IMR-90 (cell line): Measurements from ENCODE around the gene WASHC3. TPM values are rescaled to one million over a fixed set of nuclear protein-coding genes. Genes with fewer than 3 reads are reported as not detected.

Experiments used
- ATAC-seq: fragments of 200-7000 bp; cut with Tn5 transposase; 2 replicates; pipeline ENCODE4 v1.9.1; 2020; ENCODE audit warnings: low read depth, mild to moderate bottlenecking, moderate library complexity
- BruUV-seq: library from RNA; stranded (reverse); fragments of 400-500 nt; replicated peaks from 2 replicates; lab custom pipeline; 2021; lab: Mats Ljungman, UMichigan
- CTCF ChIA-PET: fragments of 300-600 bp; formaldehyde crosslinking; extraction: SDS; loops from one replicate; lab custom pipeline; 2021; ENCODE audit warnings: antibody characterized with exemption; lab: Yijun Ruan, JAX
- POLR2A ChIA-PET: fragments of 300-600 bp; sonication (Branson Sonifier 250); formaldehyde crosslinking; loops from one replicate; lab custom pipeline; 2022; ENCODE audit warnings: antibody characterized with exemption; ENCODE audit not compliant: unreplicated experiment; lab: Charles Lee
- DNase-seq: peaks from one replicate; pipeline ENCODE4 v3.0.0; 2013
- H2AFZ ChIP-seq: replicated peaks from 2 replicates; pipeline ENCODE3; 2013; ENCODE audit warnings: low read length, mild to moderate bottlenecking; ENCODE audit not compliant: poor library complexity
- H2AK5ac ChIP-seq: 2 replicates; pipeline ENCODE4 v1.6.1; 2013; ENCODE audit warnings: low read depth, low read length, inconsistent platforms
- H2AK9ac ChIP-seq: replicated peaks from 2 replicates; pipeline ENCODE3; 2013; ENCODE audit warnings: mild to moderate bottlenecking, low read depth, low read length, moderate library complexity; ENCODE audit not compliant: poor library complexity
- H2BK120ac ChIP-seq: 2 replicates; pipeline ENCODE4 v1.6.1; 2013; ENCODE audit warnings: low read depth, low read length, inconsistent platforms
- H2BK15ac ChIP-seq: 3 replicates; pipeline ENCODE4 v1.6.1; 2013; ENCODE audit warnings: low read depth, low read length, inconsistent platforms
- H2BK20ac ChIP-seq: 2 replicates; pipeline ENCODE4 v1.6.1; 2013; ENCODE audit warnings: low read depth, mild to moderate bottlenecking, inconsistent platforms, low read length, moderate library complexity
- H2BK5ac ChIP-seq: 2 replicates; pipeline ENCODE4 v1.6.1; 2013; ENCODE audit warnings: mild to moderate bottlenecking, low read depth, low read length, inconsistent platforms; ENCODE audit not compliant: poor library complexity, severe bottlenecking
- H3K14ac ChIP-seq: replicated peaks from 2 replicates; pipeline ENCODE4 v1.6.1; 2013; ENCODE audit warnings: low read depth, low read length, inconsistent platforms
- H3K18ac ChIP-seq: 2 replicates; pipeline ENCODE4 v1.6.1; 2013; ENCODE audit warnings: low read depth, low read length, control low read depth
- H3K23ac ChIP-seq: 2 replicates; pipeline ENCODE4 v1.6.1; 2013; ENCODE audit warnings: low read depth, low read length, inconsistent platforms
- H3K27ac ChIP-seq: 2 replicates; pipeline ENCODE4 v1.5.1; 2013; ENCODE audit warnings: mild to moderate bottlenecking, control low read depth, low read length; ENCODE audit not compliant: insufficient read depth
- H3K27me3 ChIP-seq: 2 replicates; pipeline ENCODE4 v1.6.1; 2013; ENCODE audit warnings: low read length; ENCODE audit not compliant: control insufficient read depth, insufficient read depth
- H3K36me3 ChIP-seq: 2 replicates; pipeline ENCODE4 v1.6.1; 2013; ENCODE audit warnings: low read length, mixed read lengths; ENCODE audit not compliant: control insufficient read depth, insufficient read depth
- H3K4ac ChIP-seq: 2 replicates; pipeline ENCODE4 v1.6.1; 2013; ENCODE audit warnings: low read depth, low read length, inconsistent platforms
- H3K4me1 ChIP-seq: 2 replicates; pipeline ENCODE4 v1.6.1; 2013; ENCODE audit warnings: low read length, mixed read lengths; ENCODE audit not compliant: control insufficient read depth, insufficient read depth
- H3K4me2 ChIP-seq: 2 replicates; pipeline ENCODE4 v1.6.1; 2013; ENCODE audit warnings: low read depth, mild to moderate bottlenecking, control low read depth, low read length, moderate library complexity
- H3K4me3 ChIP-seq: 2 replicates; pipeline ENCODE4 v1.5.1; 2013; ENCODE audit warnings: low read depth, mild to moderate bottlenecking, control low read depth, low read length, moderate library complexity; ENCODE audit not compliant: insufficient read depth
- H3K56ac ChIP-seq: 2 replicates; pipeline ENCODE4 v1.6.1; 2013; ENCODE audit warnings: low read length, inconsistent platforms; ENCODE audit not compliant: insufficient read depth; ENCODE audit errors: extremely low read depth
- H3K79me1 ChIP-seq, 2 experiments: 2 replicates each; pipeline ENCODE4 v1.6.1; 2013; ENCODE audit warnings: low read length in 2 of 2, inconsistent platforms in 1 of 2, low read depth in 1 of 2
- H3K9ac ChIP-seq: 2 replicates; pipeline ENCODE4 v1.6.1; 2013; ENCODE audit warnings: low read depth, low read length, control low read depth
- H3K9me1 ChIP-seq: 2 replicates; pipeline ENCODE4 v1.6.1; 2013; ENCODE audit warnings: low read length, inconsistent platforms; ENCODE audit not compliant: insufficient read depth
- H3K9me3 ChIP-seq: 2 replicates; pipeline ENCODE4 v1.6.1; 2013; ENCODE audit warnings: low read length; ENCODE audit not compliant: control insufficient read depth, insufficient read depth
- H4K20me1 ChIP-seq: 2 replicates; pipeline ENCODE4 v1.6.1; 2013; ENCODE audit warnings: low read length, inconsistent platforms; ENCODE audit not compliant: insufficient read depth
- H4K5ac ChIP-seq: 2 replicates; pipeline ENCODE4 v1.6.1; 2013; ENCODE audit warnings: mild to moderate bottlenecking, low read depth, low read length, control low read depth
- H4K8ac ChIP-seq, 2 experiments: 2 replicates each; pipeline ENCODE4 v1.6.1; 2013; ENCODE audit warnings: low read depth in 2 of 2, low read length in 2 of 2, control low read depth in 1 of 2, inconsistent platforms in 1 of 2
- H4K91ac ChIP-seq: 2 replicates; pipeline ENCODE4 v1.6.1; 2013; ENCODE audit warnings: low read depth, low read length, inconsistent platforms; ENCODE audit not compliant: insufficient read depth
- CTCF ChIP-seq: conservative IDR thresholded peaks from 2 replicates; pipeline ENCODE4 v1.5.1; 2012; ENCODE audit warnings: mild to moderate bottlenecking, low read depth, low read length, improper control_type of control experiment
- RFX5 ChIP-seq: IDR thresholded peaks from 2 replicates; pipeline ENCODE4 v1.8.0; 2012; ENCODE audit warnings: low read depth, mild to moderate bottlenecking, low read length, moderate library complexity
- dilution Hi-C: fragments of 300-500 bp; cut with HindIII; formaldehyde crosslinking; loops from one replicate; pipeline ENCODE4 v1.14.3; 2018; ENCODE audit warnings: low sequenced_read_pairs; ENCODE audit not compliant: unreplicated experiment
- in situ Hi-C: fragments of 300-500 bp; cut with MboI; formaldehyde crosslinking; loops from 3 replicates; pipeline ENCODE4 v1.14.3; 2019; ENCODE audit warnings: low sequenced_read_pairs, inconsistent platforms, mixed read lengths
- intact Hi-C: fragments of 100-400 bp; cut with micrococcal nuclease; formaldehyde crosslinking; loops from 2 replicates; pipeline ENCODE4 v1.10.0; 2022
- polyA plus RNA-seq, 3 experiments: library from polyadenylated mRNA; depleted of rRNA; stranded (reverse); fragments of >200 nt; gene quantifications; 2 replicates each; pipeline ENCODE4 v1.2.3, GENCODE V29; 2012; ENCODE audit warnings: low replicate concordance in 1 of 3
- total RNA-seq: library from RNA; depleted of rRNA; stranded (reverse); fragments of >200 nt; gene quantifications from 2 replicates; pipeline ENCODE4 v1.2.3, GENCODE V29; 2012

Gene WASHC3
- total and polyA plus RNA-seq, 2 of the 4 experiments (the other 2 are of a cell fraction) = 54.8 to 87.1 TPM

- peaks cover 9 to 10% of the 10 kb centered on the region in 2 experiments; a peak in 3 of 4 replicates for H3K79me1 ChIP-seq
- no peak overlapping the region for H3K9ac ChIP-seq
- no peak overlapping the region for H2AFZ ChIP-seq
- no peak overlapping the region for H2BK5ac ChIP-seq
- TF ChIP-seq CTCF (no peak), RFX5 (no peak)
- no peak overlapping the region for H2BK15ac ChIP-seq
- DNase-seq (no peak), ATAC-seq (no peak)
- no peak overlapping the region for H3K4ac ChIP-seq
- no peak overlapping the region for H3K14ac ChIP-seq
- H2BK20ac ChIP-seq = no peak overlapping the region
- H3K36me3 ChIP-seq = peaks cover 5% of the 10 kb centered on the region; the same call in 1 of the 2 replicates
- no peak overlapping the region for H2AK9ac ChIP-seq
- H3K18ac ChIP-seq = no peak overlapping the region
- no peak overlapping the region for H2AK5ac ChIP-seq
- POLR2A ChIA-PET = no interaction called here
- no peaks in the 10 kb centered on the region for H4K20me1 ChIP-seq
- no peaks in the 10 kb centered on the region for H3K4me1 ChIP-seq
- intact Hi-C loops = no loop called here
- dilution Hi-C loops = no loop called here
- CTCF ChIA-PET = no interaction called here
- H3K56ac ChIP-seq = no peak overlapping the region
- H3K23ac ChIP-seq = no peak overlapping the region
- H4K5ac ChIP-seq = no peak overlapping the region
- H3K4me3 ChIP-seq = no peak overlapping the region
- H4K91ac ChIP-seq = no peak overlapping the region
- H2BK120ac ChIP-seq = no peak overlapping the region
- no peak overlapping the region for H3K4me2 ChIP-seq
- H3K27ac ChIP-seq = no peak overlapping the region
- H4K8ac ChIP-seq = no peak overlapping the region
- no TSS peak for BruUV-seq
- no peaks in the 10 kb centered on the region for H3K27me3 ChIP-seq
- H3K9me3 ChIP-seq = no peaks in the 10 kb centered on the region
- no peaks in the 10 kb centered on the region for H3K9me1 ChIP-seq
- in situ Hi-C loops = no loop called here
Observed at GRCh38 chr12:102059343-102059742, 2.4 kb downstream of the WASHC3 start.
